PC-3 (cell line): ENCODE measurements around the gene RPS6KA2.

Experiments
- CTCF ChIP-seq: fragments of 300-600 bp; sonication (generic); conservative IDR thresholded peaks from 2 replicates; pipeline ENCODE4 v1.5.1; 2017; ENCODE audit warnings: antibody characterized with exemption, low read depth, mild to moderate bottlenecking, low read length
- EZH2 ChIP-seq: fragments of 300-600 bp; sonication (generic); IDR thresholded peaks from one replicate; pipeline ENCODE4 v1.6.1; 2017; ENCODE audit warnings: antibody characterized with exemption, mild to moderate bottlenecking, low read length; ENCODE audit not compliant: unreplicated experiment
- EZH2phosphoT487 ChIP-seq: fragments of 300-600 bp; sonication (generic); IDR thresholded peaks from 2 replicates; pipeline ENCODE4 v1.6.1; 2018; ENCODE audit warnings: mild to moderate bottlenecking, antibody characterized with exemption, low read length, borderline replicate concordance

GRCh38 chr6:166584155-166584554 is 42.9 kb downstream of the RPS6KA2 start:
- TF ChIP-seq EZH2 = no peak
- no peak for TF ChIP-seq CTCF
- no peak for TF ChIP-seq EZH2phosphoT487
